Mesenchymal stem cell (in vitro differentiated cells and primary cell): Measurements from ENCODE around the gene BCORL1.

ENCODE experiments used
- DNase-seq: peaks from one replicate; pipeline ENCODE4 v3.0.0-alpha.2; 2013
- H2AFZ ChIP-seq: one replicate; pipeline ENCODE4 v1.6.1; 2013; ENCODE audit warnings: low read depth, mild to moderate bottlenecking, control low read depth, inconsistent platforms, low read length, moderate library complexity
- H2AK5ac ChIP-seq: 2 replicates; pipeline ENCODE4 v1.6.1; 2013; ENCODE audit warnings: low read length, moderate library complexity, mild to moderate bottlenecking, inconsistent platforms; ENCODE audit not compliant: severe bottlenecking
- H2BK120ac ChIP-seq: one replicate; pipeline ENCODE4 v1.6.1; 2013; ENCODE audit warnings: low read depth, mild to moderate bottlenecking, inconsistent platforms, low read length, moderate library complexity
- H2BK12ac ChIP-seq, 2 experiments: one replicate each; pipeline ENCODE4 v1.6.1; 2013; ENCODE audit warnings: inconsistent platforms in 2 of 2, low read length in 2 of 2, mild to moderate bottlenecking in 2 of 2, moderate library complexity in 2 of 2, control low read depth in 1 of 2
- H2BK15ac ChIP-seq: one replicate; pipeline ENCODE4 v1.6.1; 2013; ENCODE audit warnings: mild to moderate bottlenecking, low read depth, inconsistent platforms; ENCODE audit not compliant: poor library complexity, severe bottlenecking
- H2BK5ac ChIP-seq: 2 replicates; pipeline ENCODE4 v1.6.1; 2013; ENCODE audit warnings: low read depth, mild to moderate bottlenecking, low read length, control low read depth, inconsistent platforms; ENCODE audit not compliant: poor library complexity, severe bottlenecking
- H3K14ac ChIP-seq, 2 experiments: one replicate each; pipeline ENCODE4 v1.6.1; 2013; ENCODE audit warnings: inconsistent platforms in 2 of 2, low read length in 2 of 2, control low read depth in 1 of 2, mild to moderate bottlenecking in 1 of 2, moderate library complexity in 1 of 2
- H3K18ac ChIP-seq, 2 experiments: one replicate each; pipeline ENCODE4 v1.6.1; 2013; ENCODE audit warnings: inconsistent platforms in 2 of 2, low read length in 2 of 2, control low read depth in 1 of 2, low read depth in 1 of 2, mild to moderate bottlenecking in 1 of 2
- H3K23ac ChIP-seq, 2 experiments: one replicate each; pipeline ENCODE4 v1.6.1; 2013; ENCODE audit warnings: inconsistent platforms in 2 of 2, low read length in 2 of 2, mild to moderate bottlenecking in 2 of 2, moderate library complexity in 2 of 2, control low read depth in 1 of 2
- H3K27ac ChIP-seq: 2 replicates; pipeline ENCODE4 v1.5.1; 2013; ENCODE audit warnings: mild to moderate bottlenecking, moderate library complexity, low read length, control low read depth, inconsistent platforms; ENCODE audit not compliant: poor library complexity, severe bottlenecking
- H3K27me3 ChIP-seq, 2 experiments: 2 replicates each; pipeline versions ENCODE4 v1.6.1 to v1.7.0; 2013; ENCODE audit warnings: low read length in 2 of 2, mild to moderate bottlenecking in 2 of 2, moderate library complexity in 2 of 2, control low read depth in 1 of 2, inconsistent platforms in 1 of 2; ENCODE audit not compliant: control insufficient read depth in 1 of 2, insufficient read depth in 1 of 2
- H3K36me3 ChIP-seq, 2 experiments: 2 replicates each; pipeline versions ENCODE4 v1.6.1 to v1.7.0; 2013; ENCODE audit warnings: low read length in 2 of 2, control low read depth in 1 of 2, inconsistent platforms in 1 of 2, low read depth in 1 of 2, mild to moderate bottlenecking in 1 of 2; ENCODE audit not compliant: insufficient read depth in 2 of 2, control insufficient read depth in 1 of 2
- H3K4ac ChIP-seq, 2 experiments: one replicate each; pipeline ENCODE4 v1.6.1; 2013; ENCODE audit warnings: inconsistent platforms in 2 of 2, low read length in 2 of 2, mild to moderate bottlenecking in 2 of 2, moderate library complexity in 2 of 2, control low read depth in 1 of 2, low read depth in 1 of 2
- H3K4me1 ChIP-seq: 2 replicates; pipeline ENCODE4 v1.6.1; 2013; ENCODE audit warnings: low read depth, low read length, control low read depth; ENCODE audit not compliant: control insufficient read depth, insufficient read depth
- H3K4me2 ChIP-seq: 2 replicates; pipeline ENCODE4 v1.6.1; 2013; ENCODE audit warnings: low read length, mild to moderate bottlenecking, inconsistent platforms; ENCODE audit not compliant: poor library complexity, severe bottlenecking
- H3K4me3 ChIP-seq, 2 experiments: 2 replicates each; pipeline versions ENCODE4 v1.5.1 to v1.7.0; 2013; ENCODE audit warnings: low read length in 2 of 2, mild to moderate bottlenecking in 2 of 2, control low read depth in 1 of 2, low read depth in 1 of 2; ENCODE audit not compliant: insufficient read depth in 1 of 2
- H3K79me1 ChIP-seq: replicated peaks from 2 replicates; pipeline ENCODE4 v1.6.1; 2013; ENCODE audit warnings: mild to moderate bottlenecking, control low read depth, low read length, inconsistent platforms; ENCODE audit not compliant: poor library complexity, severe bottlenecking
- H3K9ac ChIP-seq: 2 replicates; pipeline ENCODE4 v1.7.0; 2013; ENCODE audit warnings: mild to moderate bottlenecking, low read length, moderate library complexity
- H3K9me3 ChIP-seq: 2 replicates; pipeline ENCODE4 v1.7.0; 2013; ENCODE audit warnings: mild to moderate bottlenecking, low read length; ENCODE audit not compliant: control insufficient read depth
- H4K8ac ChIP-seq: one replicate; pipeline ENCODE4 v1.6.1; 2013; ENCODE audit warnings: inconsistent platforms, mild to moderate bottlenecking, low read length, moderate library complexity
- H4K91ac ChIP-seq: one replicate; pipeline ENCODE4 v1.6.1; 2013; ENCODE audit warnings: mild to moderate bottlenecking, low read length, inconsistent platforms
- WGBS: methylation state at CpG from one replicate; pipeline ENCODE4 v1.1.7; 2013; ENCODE audit warnings: mixed read lengths; 5-methylcytosine and 5-hydroxymethylcytosine counted together

BCORL1 gene

DNA sequence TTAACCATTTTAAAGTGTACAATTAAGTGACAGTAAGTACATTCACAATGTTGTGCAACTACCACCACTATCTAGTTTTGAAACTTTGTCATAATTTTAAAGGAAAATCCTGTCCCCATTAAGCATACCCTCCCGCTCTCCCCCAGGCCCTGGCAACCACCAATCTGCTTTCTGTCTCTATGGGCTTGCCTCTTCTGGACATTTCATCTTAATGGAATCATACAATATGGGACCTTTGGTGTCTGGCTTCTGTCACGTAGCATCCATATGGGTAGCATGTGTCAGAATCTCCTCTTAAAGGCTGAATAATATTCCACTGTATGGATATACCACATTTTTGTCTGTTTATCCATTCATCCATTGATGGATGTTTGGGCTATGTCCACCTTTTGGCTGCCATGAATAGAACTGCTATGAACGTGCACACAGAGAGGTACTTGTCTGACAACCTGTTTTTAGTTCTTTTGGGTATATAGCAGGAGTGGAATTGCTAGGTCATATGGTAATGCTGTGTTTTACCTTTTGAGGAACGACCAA lies 66.3 kb downstream of the BCORL1 start:
- H3K9ac ChIP-seq: no peak overlapping the region
- no peak overlapping the region for H2BK12ac ChIP-seq
- H2AK5ac ChIP-seq: no peak overlapping the region
- H2AFZ ChIP-seq: no peak overlapping the region
- no peak overlapping the region for H3K18ac ChIP-seq
- 100% methylated on average over 3 of the region's 4 CpGs for WGBS
- H3K4me1 ChIP-seq: no peaks in the 10 kb centered on the region
- H4K8ac ChIP-seq: no peak overlapping the region
- no peak overlapping the region for H2BK15ac ChIP-seq
- H3K4me2 ChIP-seq: no peak overlapping the region
- H3K36me3 ChIP-seq: peaks cover 32 to 76% of the 10 kb centered on the region in 2 experiments
- no peaks in the 10 kb centered on the region for H3K79me1 ChIP-seq
- H3K4me3 ChIP-seq: no peak overlapping the region
- H3K27ac ChIP-seq: no peak overlapping the region
- H3K14ac ChIP-seq: no peak overlapping the region
- H3K27me3 ChIP-seq: peaks cover 0 to 29% of the 10 kb centered on the region in 2 experiments
- no peak for DNase-seq
- H2BK120ac ChIP-seq: no peak overlapping the region
- peaks cover 4% of the 10 kb centered on the region for H3K9me3 ChIP-seq
- H3K4ac ChIP-seq: no peak overlapping the region
- no peak overlapping the region for H2BK5ac ChIP-seq
- no peak overlapping the region for H3K23ac ChIP-seq
- H4K91ac ChIP-seq: no peak overlapping the region

DNA sequence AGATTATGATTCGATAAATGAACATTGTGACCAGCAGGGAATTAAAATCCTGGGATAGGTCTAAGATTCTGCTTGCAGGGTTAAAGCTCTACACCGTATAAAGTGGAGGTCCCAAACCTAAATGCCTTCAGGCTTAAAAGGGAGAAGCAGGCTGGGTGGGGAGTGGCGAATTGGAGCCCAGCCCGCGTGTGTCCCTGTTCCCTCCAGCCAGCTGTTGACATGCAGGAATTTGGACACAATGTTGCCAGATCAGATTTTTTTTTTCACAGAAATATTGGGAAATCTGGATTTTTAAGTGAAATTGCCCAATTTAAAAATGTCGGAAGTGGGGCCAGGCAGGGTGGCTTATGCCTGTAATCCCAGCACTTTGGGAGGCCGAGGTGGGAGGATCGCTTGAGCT lies 67.4 kb downstream of the BCORL1 start:
- Histone ChIP-seq H3K9ac (no peak overlapping the region), H2AFZ (no peak overlapping the region), H3K27me3 (peaks cover 0 to 32% of the 10 kb centered on the region in 2 experiments), H3K4ac (no peak overlapping the region), H3K36me3 (peaks cover 32 to 75% of the 10 kb centered on the region in 2 experiments), H3K14ac (no peak overlapping the region), H3K4me1 (peaks cover under 1% of the 10 kb centered on the region), H3K9me3 (peaks cover 4% of the 10 kb centered on the region), H4K91ac (no peak overlapping the region), H2BK15ac (no peak overlapping the region), H2BK5ac (no peak overlapping the region), H3K4me2 (no peak overlapping the region), H3K79me1 (no peaks in the 10 kb centered on the region), H3K4me3 (no peak overlapping the region), H2BK12ac (no peak overlapping the region), H3K18ac (no peak overlapping the region), H2AK5ac (no peak overlapping the region), H3K27ac (no peak overlapping the region), H2BK120ac (no peak overlapping the region), H3K23ac (no peak overlapping the region), H4K8ac (no peak overlapping the region)
- DNase-seq: no peak
- WGBS: 96% methylated on average over 6 of the region's 8 CpGs

DNA sequence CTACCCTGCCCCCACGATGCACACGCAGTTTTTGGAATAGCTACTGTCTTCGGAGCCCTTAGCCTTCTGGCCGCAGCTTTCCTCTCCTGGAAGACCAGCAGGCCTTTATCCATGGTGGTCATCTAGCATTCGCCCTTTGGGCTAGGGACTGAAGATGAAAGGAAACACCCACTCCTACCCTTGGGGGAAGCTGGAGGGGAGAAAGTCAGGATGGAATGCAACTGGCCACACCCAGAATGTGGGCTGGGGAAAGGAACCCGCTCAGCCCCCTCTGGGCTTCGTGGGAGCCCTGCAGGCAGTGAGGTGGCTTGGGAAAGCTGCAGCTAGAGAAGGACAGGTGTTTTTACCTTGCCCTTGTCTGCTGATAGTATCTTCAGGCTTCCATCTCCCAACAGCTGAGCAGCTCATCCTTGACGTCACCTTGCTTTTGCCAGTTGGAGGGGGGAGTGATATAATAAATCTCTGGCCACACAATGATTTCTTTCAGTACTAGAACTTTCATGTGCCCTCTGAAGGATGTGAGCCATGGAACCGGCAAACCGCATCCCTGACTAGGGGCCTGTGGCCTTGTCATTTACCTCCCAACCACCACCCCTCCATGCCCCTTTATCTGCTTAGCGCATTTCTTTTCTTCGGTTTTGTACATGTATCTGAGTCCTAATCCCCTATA lies 68.9 kb downstream of the BCORL1 start:
- H3K9me3 ChIP-seq: peaks cover 4% of the 10 kb centered on the region
- H3K27me3 ChIP-seq: peaks cover 0 to 29% of the 10 kb centered on the region in 2 experiments
- no peak overlapping the region for H2BK15ac ChIP-seq
- H3K23ac ChIP-seq: no peak overlapping the region
- no peak overlapping the region for H2BK5ac ChIP-seq
- no peak overlapping the region for H3K9ac ChIP-seq
- no peak overlapping the region for H3K4me2 ChIP-seq
- no peak overlapping the region for H3K4ac ChIP-seq
- no peak for DNase-seq
- H2AFZ ChIP-seq: no peak overlapping the region
- H3K14ac ChIP-seq: no peak overlapping the region
- WGBS: 95% methylated on average over 11 of the region's 12 CpGs
- no peak overlapping the region for H3K4me3 ChIP-seq
- no peak overlapping the region for H4K8ac ChIP-seq
- no peak overlapping the region for H2AK5ac ChIP-seq
- no peak overlapping the region for H3K27ac ChIP-seq
- peaks cover 37 to 66% of the 10 kb centered on the region in 2 experiments for H3K36me3 ChIP-seq
- no peak overlapping the region for H3K18ac ChIP-seq
- H4K91ac ChIP-seq: no peak overlapping the region
- no peaks in the 10 kb centered on the region for H3K79me1 ChIP-seq
- no peak overlapping the region for H2BK12ac ChIP-seq
- peaks cover 6% of the 10 kb centered on the region for H3K4me1 ChIP-seq
- H2BK120ac ChIP-seq: no peak overlapping the region

DNA sequence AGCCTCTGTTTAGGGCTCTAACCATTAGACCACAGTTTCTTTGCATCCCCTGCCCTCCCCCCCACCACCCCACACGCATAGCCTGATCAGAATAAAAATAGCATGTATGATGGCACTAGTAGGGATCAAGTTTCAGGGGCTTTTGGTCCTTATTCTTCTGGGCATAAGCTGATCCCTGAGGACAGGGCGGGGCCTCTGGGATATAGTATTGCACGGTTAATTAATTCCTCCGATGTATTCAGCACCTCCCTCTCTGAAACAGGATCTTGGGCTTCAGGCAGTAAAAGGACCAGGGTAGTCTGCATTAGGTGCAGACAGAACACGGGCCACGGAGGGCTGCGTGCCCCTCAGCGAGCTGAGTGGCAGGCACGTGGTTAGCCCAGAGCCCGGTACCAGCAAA lies 70.8 kb downstream of the BCORL1 start:
- Histone ChIP-seq H2BK120ac (no peak overlapping the region), H3K14ac (no peak overlapping the region), H3K36me3 (peaks cover 31 to 54% of the 10 kb centered on the region in 2 experiments), H3K4me3 (no peak overlapping the region), H3K27me3 (peaks cover 0 to 27% of the 10 kb centered on the region in 2 experiments), H3K27ac (no peak overlapping the region), H3K4me1 (peaks cover 8% of the 10 kb centered on the region), H4K91ac (no peak overlapping the region), H3K18ac (no peak overlapping the region), H3K9ac (no peak overlapping the region), H3K9me3 (peaks cover under 1% of the 10 kb centered on the region), H2BK5ac (no peak overlapping the region), H3K4ac (no peak overlapping the region), H2AFZ (no peak overlapping the region), H3K23ac (no peak overlapping the region), H2BK15ac (no peak overlapping the region), H2AK5ac (no peak overlapping the region), H3K79me1 (no peaks in the 10 kb centered on the region), H2BK12ac (no peak overlapping the region), H4K8ac (no peak overlapping the region), H3K4me2 (no peak overlapping the region)
- no peak for DNase-seq
- WGBS: 92% methylated on average over 9 of the region's 10 CpGs
